Ammon's horn (tissue), 1 donor: ENCODE results near the gene CHRM1.
"Not testable (repeated sequence)": the region's sequence is repeated elsewhere in the genome, so short reads cannot be mapped to it uniquely, and the experiment has no call there.

ENCODE experiments used
- DNase-seq: peaks from one replicate; pipeline ENCODE4 v3.0.0-alpha.2; 2016; ENCODE audit warnings: low spot score

The CHRM1 gene

DNA sequence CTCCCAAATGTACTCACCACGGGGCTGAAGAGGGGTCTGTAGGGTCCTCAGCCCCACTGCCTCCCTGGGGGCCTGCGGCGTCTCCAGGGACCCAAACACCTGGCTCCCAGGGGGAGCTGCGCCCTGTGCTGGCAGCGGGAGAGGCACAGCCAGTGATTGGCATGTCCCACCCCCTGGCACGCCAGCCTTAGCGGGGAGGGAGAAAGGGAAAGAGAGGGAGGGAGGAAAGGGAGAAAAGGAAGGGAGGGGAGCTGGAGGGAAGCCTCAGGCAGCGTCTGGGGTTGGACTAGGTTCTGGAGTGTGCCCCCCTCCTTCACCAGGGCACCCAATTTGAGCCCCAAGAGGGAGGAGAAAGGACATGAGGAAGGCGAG is at the start of gene CHRM1:
Gene CHRM1, minus strand, starts transcription at position 163 of the 372 bp plus-strand sequence. CDS start 10,263 bp downstream, outside the sequence.
- peak; percentile 80 for DNase-seq

- DNase-seq: no peak
Observed at GRCh38 chr11:62965574-62965973, 44.4 kb upstream of the CHRM1 start.

DNA sequence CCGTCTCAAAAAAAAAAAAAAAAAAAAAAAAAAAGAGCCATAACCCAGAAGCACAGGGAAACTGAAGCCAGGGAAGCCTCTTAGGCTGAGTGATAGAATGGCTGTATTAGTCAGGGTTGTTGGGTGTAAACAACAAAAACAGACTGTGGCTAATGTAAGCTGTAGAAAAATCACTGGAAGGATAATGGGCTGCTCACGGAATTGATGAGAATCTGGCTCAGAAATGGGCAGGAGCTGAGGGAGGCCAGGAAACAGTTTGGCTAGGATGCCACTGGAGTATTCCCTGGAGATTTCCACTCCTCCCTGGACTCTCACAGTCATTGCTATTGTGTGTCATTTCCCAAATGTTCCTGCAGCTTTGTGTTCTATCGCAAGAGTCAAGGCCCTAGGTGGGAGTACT is 41.2 kb upstream of the CHRM1 start:
- DNase-seq: no peak

GRCh38 chr11:62961017-62961570 is 39.9 kb upstream of the CHRM1 start:
- no peak for DNase-seq

GRCh38 chr11:62959422-62959980 is 38.3 kb upstream of the CHRM1 start:
- DNase-seq: no peak

GRCh38 chr11:62958547-62959421 is 37.6 kb upstream of the CHRM1 start:
- DNase-seq: no peak

DNA sequence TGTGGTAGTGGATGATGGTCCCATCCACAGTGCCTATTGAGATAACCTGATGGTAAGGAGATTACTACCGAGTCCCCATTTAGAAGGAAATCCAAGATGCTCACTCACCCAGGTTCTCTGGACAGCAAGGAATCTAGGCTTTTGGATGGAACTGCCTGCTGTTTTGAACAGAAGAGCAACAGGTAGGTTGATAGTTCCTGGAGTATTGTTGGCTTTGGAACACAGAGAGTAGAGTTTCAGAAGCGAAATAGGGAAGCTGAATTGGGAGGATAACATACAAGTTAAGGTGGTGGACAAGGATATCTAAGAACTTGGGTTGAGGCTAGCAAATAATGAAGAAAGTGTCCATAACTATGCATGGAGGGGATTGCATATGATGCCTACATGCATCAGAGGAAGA is 36.0 kb upstream of the CHRM1 start:
- DNase-seq: no peak

DNA sequence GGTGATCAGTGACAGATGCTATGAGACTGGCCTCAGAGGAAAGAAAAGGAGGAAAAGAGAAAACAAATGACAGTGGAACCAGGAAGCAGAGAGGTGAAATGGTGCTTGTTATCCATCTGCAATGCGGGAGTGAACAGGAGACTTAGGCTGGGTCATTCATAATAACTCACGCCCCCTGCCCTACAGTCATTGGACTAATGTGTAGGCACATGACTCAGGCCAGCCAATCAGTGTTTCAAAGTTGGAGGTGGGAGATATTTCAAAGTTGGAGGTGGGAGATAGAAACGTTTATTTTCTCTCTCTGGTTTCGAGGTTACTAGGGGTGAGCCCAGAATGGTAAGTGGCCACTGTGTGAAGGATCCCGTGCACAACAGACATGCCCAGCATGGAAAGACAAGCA is 33.3 kb upstream of the CHRM1 start:
- DNase-seq: no peak

GRCh38 chr11:62953811-62954210 is 32.6 kb upstream of the CHRM1 start:
- no peak for DNase-seq

DNA sequence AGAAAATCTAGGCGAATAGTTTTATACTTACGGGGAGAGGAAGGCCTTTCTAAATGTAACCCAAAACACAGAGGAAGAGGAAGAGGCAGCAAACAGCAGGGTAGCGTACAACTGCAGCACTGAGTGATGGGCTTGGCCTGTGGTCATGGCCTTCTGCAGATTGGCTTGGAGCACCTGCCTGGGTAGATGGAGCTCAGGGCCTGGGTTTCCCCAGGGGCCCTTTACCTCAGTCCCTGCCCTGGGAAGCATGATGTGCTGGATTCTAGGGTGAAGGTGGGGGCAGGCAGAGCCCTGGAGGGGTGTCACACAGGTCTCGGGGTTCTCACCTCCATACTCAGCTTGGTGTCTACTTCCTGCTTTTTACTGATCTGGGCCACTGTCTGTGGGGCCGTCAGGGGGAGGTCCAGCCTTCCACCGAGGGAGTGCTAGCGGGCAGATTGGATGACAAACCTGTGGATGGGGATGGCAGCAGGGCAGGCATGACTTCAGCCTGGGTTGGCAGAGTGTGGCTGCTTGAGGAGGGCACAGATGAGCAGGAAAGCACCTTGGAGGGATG is 27.7 kb upstream of the CHRM1 start:
- DNase-seq: no peak

DNA sequence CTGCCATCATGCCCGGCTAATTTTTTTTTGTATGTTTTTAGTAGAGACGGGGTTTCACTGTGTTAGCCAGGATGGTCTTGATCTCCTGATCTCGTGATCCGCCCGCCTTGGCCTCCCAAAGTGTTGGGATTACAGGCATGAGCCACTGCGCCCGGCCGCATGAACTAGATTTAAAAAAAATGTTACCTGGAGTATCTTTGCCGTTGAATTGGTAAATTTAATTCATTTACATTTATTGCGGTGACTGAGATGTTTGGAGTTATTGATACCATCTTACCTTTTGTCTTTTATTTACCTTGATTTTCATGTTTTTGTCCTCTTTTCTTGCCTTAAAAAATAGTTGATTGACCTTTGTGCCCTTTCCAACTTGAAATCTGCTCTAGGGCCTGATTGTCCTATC is 24.4 kb upstream of the CHRM1 start:
- not testable (repeated sequence) for DNase-seq

- DNase-seq: not testable (repeated sequence)
Observed at GRCh38 chr11:62937528-62937927, 16.4 kb upstream of the CHRM1 start.

GRCh38 chr11:62934496-62934785 is 13.3 kb upstream of the CHRM1 start:
- DNase-seq: no peak

GRCh38 chr11:62933750-62934495 is 12.8 kb upstream of the CHRM1 start:
- DNase-seq: no peak

DNA sequence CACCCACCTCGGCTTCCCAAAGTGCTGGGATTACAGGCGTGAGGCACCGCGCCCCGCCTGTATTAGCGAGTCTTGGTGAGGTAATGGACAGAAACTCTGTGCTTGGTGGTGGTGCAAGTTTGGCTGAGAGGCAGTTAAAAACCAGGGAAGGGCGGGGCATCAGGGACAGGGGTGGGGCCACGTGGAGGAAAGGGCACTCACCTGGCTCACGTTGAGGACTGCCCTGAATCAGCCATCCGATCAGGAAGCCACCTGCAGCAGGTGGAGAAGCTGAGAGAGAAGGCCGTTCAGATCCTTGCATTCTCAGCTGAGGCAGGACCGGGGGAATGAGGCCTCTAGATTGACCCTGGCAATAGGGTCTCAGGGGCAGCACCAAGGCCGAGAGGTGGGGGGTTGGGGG is 12.1 kb upstream of the CHRM1 start:
- no peak for DNase-seq

DNA sequence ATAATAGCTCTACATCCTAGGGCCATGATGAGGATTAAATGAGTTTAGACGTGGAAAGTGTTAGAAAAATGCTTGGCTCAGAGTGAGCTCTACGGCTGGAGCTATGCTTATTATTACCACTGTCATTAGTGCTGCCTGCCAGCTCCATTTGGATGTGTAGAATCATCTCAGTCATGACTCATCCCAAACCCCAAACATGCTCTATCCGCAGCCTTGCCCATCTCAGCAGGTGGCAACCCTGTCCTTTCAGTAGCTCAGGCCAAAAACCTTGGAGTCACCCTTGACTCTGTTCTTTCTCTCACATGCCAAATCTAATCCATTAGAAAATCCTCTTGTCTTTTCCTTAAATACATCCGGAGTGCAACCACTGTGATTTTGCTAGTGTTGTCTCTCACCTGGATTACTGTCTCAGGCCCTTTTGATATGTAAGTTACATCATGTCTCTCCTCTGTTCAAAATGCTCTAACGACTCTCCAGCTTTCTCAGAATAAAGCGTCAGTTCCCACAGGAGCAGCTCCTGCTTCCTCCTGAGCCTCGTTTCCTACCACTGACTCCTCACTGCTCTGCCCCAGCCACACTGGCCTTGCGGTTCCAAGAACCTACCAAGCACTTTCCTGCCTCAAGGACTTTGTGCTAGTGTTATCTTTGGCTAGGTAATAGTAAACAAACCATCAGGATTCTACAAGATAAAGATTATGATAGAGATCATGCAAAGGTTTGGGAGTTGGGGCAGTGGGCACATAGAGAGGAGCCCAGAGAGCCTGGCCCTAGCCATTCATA is 10.5 kb upstream of the CHRM1 start:
- peak; percentile 67 for DNase-seq

DNA sequence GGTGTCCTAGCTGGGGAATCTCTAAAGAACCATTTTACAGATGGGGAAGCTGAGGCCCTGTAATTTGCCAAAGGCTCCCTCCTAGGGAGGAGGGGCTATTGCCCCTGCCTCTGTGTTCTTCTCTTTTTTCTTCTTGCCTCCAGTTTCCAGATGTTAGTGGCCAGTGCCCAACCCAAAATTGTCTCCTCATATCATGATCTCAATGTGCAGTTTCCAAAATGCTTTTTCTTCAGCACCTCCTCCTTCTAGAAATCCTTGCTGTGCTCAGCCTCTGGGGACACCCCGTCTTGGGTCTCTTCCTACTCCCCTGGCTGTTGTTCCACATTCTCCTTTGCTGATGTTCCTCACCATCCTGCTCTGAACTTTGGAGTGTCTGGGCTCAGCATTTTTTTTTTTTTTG is 9.5 kb upstream of the CHRM1 start:
- DNase-seq: no peak

- DNase-seq: no peak
Observed at GRCh38 chr11:62930157-62930556, 9.0 kb upstream of the CHRM1 start.

GRCh38 chr11:62928011-62928410 is 6.8 kb upstream of the CHRM1 start:
- no peak for DNase-seq

- no peak for DNase-seq
Observed at GRCh38 chr11:62926680-62927455, 5.7 kb upstream of the CHRM1 start.
